GM23338 (cell line): ENCODE data around the gene HRH2.

ENCODE experiments used
- CTCF ChIP-seq, 2 experiments: fragments of 200-600 bp in 1 of 2; sonication (generic) in 1 of 2; conservative IDR thresholded peaks; 2 replicates each; pipeline versions ENCODE4 v1.5.1 to v1.6.1; 2016 to 2017; ENCODE audit warnings: antibody characterized with exemption in 2 of 2, low read depth in 2 of 2, mild to moderate bottlenecking in 2 of 2, moderate library complexity in 1 of 2
- EZH2 ChIP-seq: fragments of 200-600 bp; sonication (generic); IDR thresholded peaks from one replicate; pipeline ENCODE4 v1.8.0; 2017; ENCODE audit warnings: antibody characterized with exemption, mild to moderate bottlenecking, low read depth; ENCODE audit not compliant: unreplicated experiment
- EZH2phosphoT487 ChIP-seq: fragments of 200-600 bp; sonication (generic); IDR thresholded peaks from one replicate; pipeline ENCODE4 v1.8.1; 2018; ENCODE audit warnings: antibody characterized with exemption; ENCODE audit not compliant: unreplicated experiment
- REST ChIP-seq: IDR thresholded peaks from one replicate; pipeline ENCODE4 v1.6.1; 2018; ENCODE audit warnings: antibody characterized with exemption; ENCODE audit not compliant: unreplicated experiment

GRCh38 chr5:175635854-175636584, 21.9 kb upstream of the HRH2 start:
- TF ChIP-seq CTCF (conservative IDR thresholded peaks at IDR 0.05; ENCODE audit: low read depth in 2 of 2): no peak
- TF ChIP-seq EZH2: no peak
- no peak for TF ChIP-seq EZH2phosphoT487
- TF ChIP-seq REST: no peak
